ENCODE results near the gene LILRB2.

GRCh38 chr19:54294539-54294938 lies 13.6 kb upstream of the LILRB2 start:
- TF ChIP-seq CTCF (IDR thresholded peaks at IDR 0.05) = no peak
- TF ChIP-seq POLR2A (IDR thresholded peaks at IDR 0.05) = no peak
